Stimulated activated naive B cell treated with anti-CD40 and anti-IgM and Interleukin-4, amounts not matched to agents 10 μg/mL and 1 μg/mL and 100 μg/mL, for 72 hours (primary cell): Measurements from ENCODE around the gene CRBN.

Source experiments
- ATAC-seq, 2 donors: fragments of 150-1000 bp; cut with Tn5 transposase; replicated peaks; 2 replicates each; pipeline ENCODE4 v1.10.0; 2021; ENCODE audit warnings: moderate library complexity in 1 of 2
- DNase-seq: peaks from one replicate; pipeline ENCODE4 v3.0.0; 2021
- H3K27ac Mint-ChIP-seq: one replicate; pipeline ENCODE4 v1.8.0; 2022; ENCODE audit warnings: mild to moderate bottlenecking, mixed read lengths
- H3K27me3 Mint-ChIP-seq, 2 donors: one replicate each; pipeline ENCODE4 v1.8.0; 2022; ENCODE audit warnings: mixed read lengths in 2 of 2
- H3K36me3 Mint-ChIP-seq, 2 donors: one replicate each; pipeline ENCODE4 v1.8.0; 2022; ENCODE audit warnings: mixed read lengths in 2 of 2, mild to moderate bottlenecking in 1 of 2
- H3K4me1 Mint-ChIP-seq, 2 donors: one replicate each; pipeline ENCODE4 v1.8.0; 2022; ENCODE audit warnings: mixed read lengths in 2 of 2, mild to moderate bottlenecking in 1 of 2
- H3K4me3 Mint-ChIP-seq, 2 donors: one replicate each; pipeline ENCODE4 v1.8.0; 2022; ENCODE audit warnings: mild to moderate bottlenecking in 2 of 2, mixed read lengths in 2 of 2, moderate library complexity in 1 of 2
- H3K9me3 Mint-ChIP-seq, 2 donors: one replicate each; pipeline ENCODE4 v1.8.0; 2022; ENCODE audit warnings: mixed read lengths in 2 of 2, mild to moderate bottlenecking in 1 of 2

The CRBN gene

DNA sequence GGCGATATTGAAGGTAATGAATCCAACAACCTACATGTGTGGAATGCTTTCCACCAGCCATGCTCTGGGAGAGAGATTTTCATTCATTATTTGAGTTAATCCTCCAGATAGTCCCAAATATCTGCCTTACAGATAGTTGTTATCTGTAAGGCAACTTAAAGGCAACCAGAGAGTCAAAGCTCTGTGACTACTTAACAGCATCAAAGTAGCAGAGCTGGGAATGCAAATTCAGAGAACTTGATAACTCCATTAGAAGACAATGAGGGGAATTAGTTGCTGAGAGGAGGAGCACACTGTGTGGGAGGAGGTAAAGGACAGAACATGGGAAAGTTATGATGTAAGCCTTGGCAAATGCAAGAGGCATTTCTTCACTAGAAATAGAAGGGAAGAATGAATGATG, 10.5 kb upstream of the CRBN start:
- no peaks in the 10 kb centered on the region for H3K36me3 Mint-ChIP-seq
- no peak for ATAC-seq
- no peaks in the 10 kb centered on the region for H3K4me1 Mint-ChIP-seq
- DNase-seq = no peak
- peaks cover 0 to 5% of the 10 kb centered on the region in 2 donors for H3K9me3 Mint-ChIP-seq
- peaks cover 19 to 21% of the 10 kb centered on the region in 2 donors for H3K27me3 Mint-ChIP-seq
- H3K27ac Mint-ChIP-seq = no peak overlapping the region
- H3K4me3 Mint-ChIP-seq = no peak overlapping the region

GRCh38 chr3:3189102-3189727, 9.7 kb upstream of the CRBN start:
- H3K4me1 Mint-ChIP-seq = no peaks in the 10 kb centered on the region
- no peak for DNase-seq
- peaks cover 0 to 5% of the 10 kb centered on the region in 2 donors for H3K9me3 Mint-ChIP-seq
- H3K4me3 Mint-ChIP-seq = no peak overlapping the region
- no peak for ATAC-seq
- peaks cover 19 to 29% of the 10 kb centered on the region in 2 donors for H3K27me3 Mint-ChIP-seq
- no peaks in the 10 kb centered on the region for H3K36me3 Mint-ChIP-seq
- H3K27ac Mint-ChIP-seq = no peak overlapping the region

DNA sequence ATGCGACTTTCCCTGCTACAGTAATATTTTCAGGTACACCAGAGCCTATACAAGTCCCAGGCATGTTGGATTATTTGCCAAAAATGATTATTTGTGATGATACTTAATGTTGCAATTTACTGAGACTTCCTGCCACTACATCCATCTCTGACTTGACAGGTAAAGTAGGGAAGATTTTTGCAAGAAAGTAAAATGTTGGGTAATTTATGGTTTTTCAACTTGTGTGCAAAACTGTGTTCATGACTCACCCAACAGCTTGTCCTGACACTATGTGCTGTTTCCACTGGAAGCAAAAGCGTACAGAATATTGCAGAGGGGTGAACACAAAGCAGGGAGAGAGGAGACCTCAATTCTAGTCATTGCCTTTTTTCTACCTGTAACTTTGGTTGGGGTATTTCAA, 5.4 kb upstream of the CRBN start:
- Mint-ChIP-seq H3K9me3 (peaks cover 0 to 5% of the 10 kb centered on the region in 2 donors), H3K4me3 (no peak overlapping the region), H3K36me3 (no peaks in the 10 kb centered on the region), H3K4me1 (no peaks in the 10 kb centered on the region), H3K27me3 (peaks cover 13 to 27% of the 10 kb centered on the region in 2 donors), H3K27ac (no peak overlapping the region)
- ATAC-seq = no peak
- no peak for DNase-seq

- no peaks in the 10 kb centered on the region for H3K9me3 Mint-ChIP-seq
- H3K36me3 Mint-ChIP-seq = no peaks in the 10 kb centered on the region
- no peak overlapping the region for H3K27ac Mint-ChIP-seq
- ATAC-seq = no peak
- peaks cover 4 to 15% of the 10 kb centered on the region in 2 donors for H3K27me3 Mint-ChIP-seq
- DNase-seq = no peak
- H3K4me3 Mint-ChIP-seq = no peak overlapping the region
- H3K4me1 Mint-ChIP-seq = peaks cover 13 to 30% of the 10 kb centered on the region in 2 donors
These were observed 965 bp upstream of the CRBN start for GRCh38 chr3:3180456-3180855.

GRCh38 chr3:3178498-3179328, 778 bp downstream of the CRBN start:
- Mint-ChIP-seq H3K27me3 (peaks cover 0 to 1% of the 10 kb centered on the region in 2 donors), H3K27ac (peak overlapping the region; percentile 91), H3K4me1 (peaks cover 17 to 37% of the 10 kb centered on the region in 2 donors), H3K36me3 (peaks cover 0 to 5% of the 10 kb centered on the region in 2 donors), H3K4me3 (peak overlapping the region; percentile 86 to 89), H3K9me3 (no peaks in the 10 kb centered on the region)
- peak in 1 of 2 donors; percentile 2 for ATAC-seq
- no peak for DNase-seq

GRCh38 chr3:3177861-3178497, 1.5 kb downstream of the CRBN start:
- no peak for ATAC-seq
- H3K9me3 Mint-ChIP-seq = no peaks in the 10 kb centered on the region
- H3K27me3 Mint-ChIP-seq = no peaks in the 10 kb centered on the region
- H3K4me1 Mint-ChIP-seq = peaks cover 17 to 44% of the 10 kb centered on the region in 2 donors
- H3K4me3 Mint-ChIP-seq = peak overlapping the region; percentile 86 to 89
- H3K36me3 Mint-ChIP-seq = peaks cover 2 to 10% of the 10 kb centered on the region in 2 donors
- no peak overlapping the region for H3K27ac Mint-ChIP-seq
- DNase-seq = no peak

- Mint-ChIP-seq H3K4me1 (peaks cover 7 to 37% of the 10 kb centered on the region in 2 donors), H3K4me3 (no peak overlapping the region), H3K9me3 (no peaks in the 10 kb centered on the region), H3K36me3 (peaks cover 8 to 20% of the 10 kb centered on the region in 2 donors), H3K27me3 (no peaks in the 10 kb centered on the region), H3K27ac (no peak overlapping the region)
- DNase-seq = no peak
- ATAC-seq = no peak
These were observed 6.9 kb downstream of the CRBN start for GRCh38 chr3:3172627-3173026.

DNA sequence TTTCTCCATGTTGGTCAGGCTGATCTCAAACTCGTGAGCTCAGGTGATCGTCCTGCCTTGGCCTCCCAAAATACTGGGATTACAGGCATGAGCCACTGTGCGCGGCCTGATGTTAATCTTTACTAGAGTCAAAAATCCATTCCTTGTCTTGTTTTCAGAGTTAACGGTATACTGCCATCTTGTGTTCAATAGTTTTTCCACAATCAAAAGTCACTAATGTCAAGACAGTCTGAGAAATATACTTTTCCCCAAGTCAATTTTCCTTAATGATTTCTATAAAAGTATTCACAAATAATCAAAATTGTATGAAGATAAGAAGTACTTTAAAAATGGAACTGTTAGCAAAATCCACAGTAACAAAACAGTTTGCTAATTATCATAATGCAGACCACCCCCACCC, 8.5 kb downstream of the CRBN start:
- peak in 1 of 2 donors; percentile 59 for ATAC-seq
- H3K9me3 Mint-ChIP-seq = no peaks in the 10 kb centered on the region
- no peak for DNase-seq
- H3K27ac Mint-ChIP-seq = no peak overlapping the region
- peaks cover 13 to 32% of the 10 kb centered on the region in 2 donors for H3K36me3 Mint-ChIP-seq
- no peaks in the 10 kb centered on the region for H3K27me3 Mint-ChIP-seq
- peaks cover 5 to 28% of the 10 kb centered on the region in 2 donors for H3K4me1 Mint-ChIP-seq
- H3K4me3 Mint-ChIP-seq = no peak overlapping the region

DNA sequence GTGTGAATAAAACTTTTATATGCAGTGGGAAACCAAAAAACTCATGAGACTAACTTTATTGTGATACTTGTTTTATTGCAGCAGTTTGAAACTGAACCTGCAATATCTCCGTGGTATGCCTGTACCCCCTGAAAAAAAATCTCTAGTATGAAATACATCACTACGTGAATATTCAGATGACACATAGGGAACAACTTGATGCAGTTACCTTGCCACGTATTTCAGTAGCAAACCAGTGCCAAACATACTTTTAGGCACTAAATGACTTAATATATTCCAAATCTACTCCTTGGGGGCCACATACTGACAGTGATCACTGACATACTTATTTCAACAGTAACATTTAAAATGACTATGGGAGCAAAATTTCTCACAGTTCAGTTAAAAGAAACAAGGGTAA, 13.8 kb downstream of the CRBN start:
- H3K4me1 Mint-ChIP-seq = no peaks in the 10 kb centered on the region

DNA sequence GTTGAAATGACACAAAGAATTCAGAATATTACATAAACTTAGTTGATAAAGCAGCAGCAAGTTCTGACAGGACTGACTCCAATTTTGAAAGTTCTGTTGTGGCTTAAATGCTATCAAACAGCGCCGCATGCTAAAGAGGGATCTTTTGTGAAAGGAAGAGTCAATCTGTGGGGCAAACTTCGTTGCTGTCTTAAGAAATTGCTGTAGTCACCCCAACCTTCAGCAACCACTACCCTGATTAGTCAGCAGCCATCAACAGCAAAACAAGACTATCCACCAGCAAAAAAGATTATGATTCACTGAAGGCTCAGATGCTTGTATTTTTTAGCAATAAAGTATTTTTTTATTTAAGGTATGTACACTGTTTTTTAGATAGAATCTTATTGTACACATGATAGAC, 14.2 kb downstream of the CRBN start:
- no peaks in the 10 kb centered on the region for H3K4me1 Mint-ChIP-seq
- no peaks in the 10 kb centered on the region for H3K9me3 Mint-ChIP-seq
- no peaks in the 10 kb centered on the region for H3K27me3 Mint-ChIP-seq
- H3K36me3 Mint-ChIP-seq = peaks cover 23 to 49% of the 10 kb centered on the region in 2 donors
- H3K4me3 Mint-ChIP-seq = no peak overlapping the region
- no peak for DNase-seq
- H3K27ac Mint-ChIP-seq = no peak overlapping the region
- no peak for ATAC-seq

More for the DNA sequence above, 13.8 kb downstream of the CRBN start:
- Mint-ChIP-seq H3K4me3 (no peak overlapping the region), H3K9me3 (no peaks in the 10 kb centered on the region), H3K27me3 (no peaks in the 10 kb centered on the region), H3K27ac (no peak overlapping the region), H3K36me3 (peaks cover 22 to 49% of the 10 kb centered on the region in 2 donors)
- ATAC-seq (no peak), DNase-seq (no peak)

- no peaks in the 10 kb centered on the region for H3K4me1 Mint-ChIP-seq
- H3K36me3 Mint-ChIP-seq = peaks cover 29 to 60% of the 10 kb centered on the region in 2 donors
- H3K27ac Mint-ChIP-seq = peak overlapping the region; percentile 27
- H3K4me3 Mint-ChIP-seq = no peak overlapping the region
- no peak for DNase-seq
- H3K27me3 Mint-ChIP-seq = no peaks in the 10 kb centered on the region
- no peaks in the 10 kb centered on the region for H3K9me3 Mint-ChIP-seq
- no peak for ATAC-seq
These were observed 18.7 kb downstream of the CRBN start for GRCh38 chr3:3160826-3161225.

DNA sequence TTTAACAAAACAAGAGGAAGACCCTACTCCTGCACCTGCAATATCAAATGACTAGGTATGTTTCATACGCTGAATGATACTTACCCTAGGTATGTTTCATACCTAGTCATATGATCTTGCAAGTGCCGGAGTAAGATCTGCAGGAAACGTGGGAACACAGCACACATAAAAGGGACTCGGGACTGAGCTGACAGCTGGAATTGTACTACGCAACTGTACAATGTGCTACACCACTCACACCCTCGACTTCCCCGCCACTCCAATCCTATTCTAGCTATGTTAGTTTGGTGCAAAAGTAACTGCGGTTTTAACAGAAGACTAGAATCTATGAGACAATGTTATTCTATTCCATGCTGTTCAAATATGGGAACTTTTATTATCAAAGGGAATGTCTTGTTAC, 22.0 kb downstream of the CRBN start:
- DNase-seq = no peak
- ATAC-seq = no peak
- H3K4me3 Mint-ChIP-seq = no peak overlapping the region
- peak overlapping the region; percentile 7 for H3K27ac Mint-ChIP-seq
- H3K4me1 Mint-ChIP-seq = peaks cover 0 to 2% of the 10 kb centered on the region in 2 donors
- H3K27me3 Mint-ChIP-seq = no peaks in the 10 kb centered on the region
- no peaks in the 10 kb centered on the region for H3K9me3 Mint-ChIP-seq
- peaks cover 29 to 50% of the 10 kb centered on the region in 2 donors for H3K36me3 Mint-ChIP-seq

DNA sequence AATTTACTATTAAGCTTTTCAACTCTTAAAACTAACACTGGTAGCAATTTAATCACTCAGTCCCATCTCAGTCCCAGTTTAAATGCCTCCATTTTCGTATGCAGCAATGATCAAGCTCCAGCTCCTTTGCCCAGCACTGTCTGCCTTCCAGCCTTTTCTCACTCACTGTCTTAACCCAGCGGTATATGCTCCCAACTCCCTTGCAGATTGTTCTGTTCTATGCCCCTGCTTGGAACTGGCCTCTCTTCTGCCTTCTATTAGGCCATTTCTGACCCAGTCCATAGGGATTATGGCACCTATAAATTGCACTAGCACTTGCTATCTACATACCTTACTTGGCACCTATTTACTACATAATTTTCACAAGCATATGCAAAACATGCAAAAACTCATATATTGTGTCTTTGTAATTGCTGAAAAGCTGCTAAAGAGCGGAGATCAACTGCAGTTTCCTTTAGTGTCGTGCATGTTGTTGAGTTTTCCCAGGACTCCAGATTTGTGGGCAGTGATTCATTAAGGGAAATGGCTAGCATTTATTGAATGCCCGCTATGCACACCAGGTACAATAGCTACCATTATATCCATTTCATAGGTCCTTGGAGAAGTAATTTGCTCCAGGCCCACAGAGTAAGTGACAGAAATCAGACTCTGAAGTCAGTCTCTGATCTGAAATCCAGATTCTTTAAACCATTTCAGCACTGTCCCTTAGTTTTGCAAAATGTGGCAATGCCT, 24.4 kb downstream of the CRBN start:
- H3K4me1 Mint-ChIP-seq = peaks cover 0 to 2% of the 10 kb centered on the region in 2 donors
- no peak for DNase-seq
- no peak for ATAC-seq
- no peak overlapping the region for H3K4me3 Mint-ChIP-seq
- peak overlapping the region; percentile 38 for H3K27ac Mint-ChIP-seq
- H3K36me3 Mint-ChIP-seq = peaks cover 26 to 44% of the 10 kb centered on the region in 2 donors
- H3K9me3 Mint-ChIP-seq = no peaks in the 10 kb centered on the region
- no peaks in the 10 kb centered on the region for H3K27me3 Mint-ChIP-seq

GRCh38 chr3:3151513-3151912, 28.0 kb downstream of the CRBN start:
- H3K9me3 Mint-ChIP-seq = no peaks in the 10 kb centered on the region
- ATAC-seq = no peak
- no peak overlapping the region for H3K4me3 Mint-ChIP-seq
- peaks cover 18 to 31% of the 10 kb centered on the region in 2 donors for H3K36me3 Mint-ChIP-seq
- no peaks in the 10 kb centered on the region for H3K27me3 Mint-ChIP-seq
- peak overlapping the region; percentile 20 for H3K27ac Mint-ChIP-seq
- H3K4me1 Mint-ChIP-seq = peaks cover 0 to 4% of the 10 kb centered on the region in 2 donors
- DNase-seq = no peak
